OCI-LY1 (cell line): ENCODE data around the gene CTIF.

Experiments used
- CTCF ChIP-seq: fragments of 200-600 bp; sonication (generic), shearing (Covaris generic); IDR thresholded peaks from 2 replicates; pipeline ENCODE4 v1.5.1; 2017; ENCODE audit warnings: mild to moderate bottlenecking, antibody characterized with exemption, low read length, moderate library complexity, mixed read lengths
- EZH2 ChIP-seq: fragments of 200-600 bp; sonication (generic), shearing (Covaris generic); IDR thresholded peaks from 2 replicates; pipeline ENCODE4 v1.8.0; 2017; ENCODE audit warnings: borderline replicate concordance, mixed run types, mild to moderate bottlenecking, antibody characterized with exemption, low read length, moderate library complexity, mixed read lengths

DNA sequence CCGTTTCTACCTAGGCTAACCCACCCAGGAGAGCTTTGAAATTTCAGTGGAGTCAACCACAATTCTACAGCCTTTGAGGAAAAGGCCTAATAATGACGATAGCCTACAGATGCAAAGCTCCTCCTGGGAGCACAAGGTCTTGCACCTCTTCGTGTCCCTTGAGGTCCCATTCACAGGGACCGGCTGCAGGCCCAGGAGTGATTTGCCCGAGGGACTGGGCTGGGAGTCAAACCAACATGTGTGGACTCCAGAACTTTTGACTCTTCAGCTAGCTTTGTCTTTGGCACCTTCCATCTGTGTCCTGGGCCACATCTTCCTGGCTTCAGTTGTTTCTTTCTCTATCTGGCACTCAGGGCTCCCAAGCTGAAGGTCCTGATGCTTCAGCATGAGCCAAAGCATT lies 335.4 kb downstream of the CTIF start:
- TF ChIP-seq CTCF (no peak), EZH2 (no peak)
